GM18858 (cell line): Measurements from ENCODE around the gene MARCHF7.

Experiments
- ATAC-seq: cut with Tn5 transposase; IDR thresholded peaks from one replicate; pipeline ENCODE4 v1.9.1; 2021; ENCODE audit not compliant: unreplicated experiment

The MARCHF7 gene

GRCh38 chr2:159759577-159759976 is 47.3 kb downstream of the MARCHF7 start:
- ATAC-seq, result no peak

- no peak for ATAC-seq
Observed at GRCh38 chr2:159760326-159760725, 48.0 kb downstream of the MARCHF7 start.

- no peak for ATAC-seq
Observed at GRCh38 chr2:159762075-159762474, 49.8 kb downstream of the MARCHF7 start.
